KOPT-K1 (cell line): ENCODE measurements around the gene HORMAD2.
A peak's percentile ranks its signal among the peaks of the same experiment; 100 is the strongest.
"Not testable (repeated sequence)": the region's sequence is repeated elsewhere in the genome, so short reads cannot be mapped to it uniquely, and the experiment has no call there.

Experiments used
- H3K27ac ChIP-seq: fragments of 200-600 bp; sonication (generic); 2 replicates; pipeline ENCODE4 v1.5.1; 2016; ENCODE audit warnings: antibody characterized with exemption, mild to moderate bottlenecking, low read depth, low read length; ENCODE audit not compliant: poor library complexity, severe bottlenecking
- H3K36me3 ChIP-seq: fragments of 200-600 bp; sonication (generic); 2 replicates; pipeline ENCODE4 v1.5.1; 2017; ENCODE audit warnings: antibody characterized with exemption, mild to moderate bottlenecking, low read length, moderate library complexity; ENCODE audit not compliant: insufficient read depth
- H3K9me3 ChIP-seq: fragments of 200-600 bp; sonication (generic); 2 replicates; pipeline ENCODE4 v1.5.1; 2017; ENCODE audit warnings: antibody characterized with exemption, low read length, mild to moderate bottlenecking; ENCODE audit not compliant: insufficient read depth, poor library complexity, severe bottlenecking

The HORMAD2 gene

GRCh38 chr22:30074994-30075393 lies 5.3 kb upstream of the HORMAD2 start:
- H3K27ac ChIP-seq = no peak overlapping the region
- no peaks in the 10 kb centered on the region for H3K36me3 ChIP-seq
- H3K9me3 ChIP-seq = peaks cover 3% of the 10 kb centered on the region

DNA sequence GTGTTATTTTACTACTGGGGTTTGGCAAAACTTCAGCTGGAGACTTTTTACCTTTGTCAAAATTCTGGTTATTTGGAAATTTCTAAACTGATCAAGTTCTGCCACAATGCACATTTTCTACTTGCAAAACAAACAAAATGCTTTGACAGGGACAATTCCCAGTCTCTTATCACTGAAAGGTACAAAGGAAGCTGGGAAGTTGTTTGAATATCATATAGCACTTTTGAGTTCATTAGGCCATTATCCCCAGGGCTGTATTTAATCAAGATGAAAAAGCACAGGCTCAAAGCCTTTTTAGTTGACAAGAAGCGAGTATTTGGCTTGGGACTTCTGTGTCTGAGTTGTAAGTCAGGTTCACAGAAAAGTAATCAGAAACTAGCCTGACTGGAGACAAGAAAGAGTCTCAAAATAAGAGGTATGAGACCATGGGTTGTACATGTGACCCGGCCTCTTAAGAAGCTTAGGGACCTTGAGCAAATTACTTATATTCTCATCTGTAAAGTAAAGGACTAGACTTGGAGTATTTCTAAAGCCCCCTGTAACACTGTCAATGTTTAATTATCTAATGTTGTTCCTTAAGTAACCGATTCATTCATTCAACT lies 2.9 kb upstream of the HORMAD2 start:
- Histone ChIP-seq H3K9me3 (peaks cover under 1% of the 10 kb centered on the region), H3K36me3 (no peaks in the 10 kb centered on the region), H3K27ac (no peak overlapping the region)

DNA sequence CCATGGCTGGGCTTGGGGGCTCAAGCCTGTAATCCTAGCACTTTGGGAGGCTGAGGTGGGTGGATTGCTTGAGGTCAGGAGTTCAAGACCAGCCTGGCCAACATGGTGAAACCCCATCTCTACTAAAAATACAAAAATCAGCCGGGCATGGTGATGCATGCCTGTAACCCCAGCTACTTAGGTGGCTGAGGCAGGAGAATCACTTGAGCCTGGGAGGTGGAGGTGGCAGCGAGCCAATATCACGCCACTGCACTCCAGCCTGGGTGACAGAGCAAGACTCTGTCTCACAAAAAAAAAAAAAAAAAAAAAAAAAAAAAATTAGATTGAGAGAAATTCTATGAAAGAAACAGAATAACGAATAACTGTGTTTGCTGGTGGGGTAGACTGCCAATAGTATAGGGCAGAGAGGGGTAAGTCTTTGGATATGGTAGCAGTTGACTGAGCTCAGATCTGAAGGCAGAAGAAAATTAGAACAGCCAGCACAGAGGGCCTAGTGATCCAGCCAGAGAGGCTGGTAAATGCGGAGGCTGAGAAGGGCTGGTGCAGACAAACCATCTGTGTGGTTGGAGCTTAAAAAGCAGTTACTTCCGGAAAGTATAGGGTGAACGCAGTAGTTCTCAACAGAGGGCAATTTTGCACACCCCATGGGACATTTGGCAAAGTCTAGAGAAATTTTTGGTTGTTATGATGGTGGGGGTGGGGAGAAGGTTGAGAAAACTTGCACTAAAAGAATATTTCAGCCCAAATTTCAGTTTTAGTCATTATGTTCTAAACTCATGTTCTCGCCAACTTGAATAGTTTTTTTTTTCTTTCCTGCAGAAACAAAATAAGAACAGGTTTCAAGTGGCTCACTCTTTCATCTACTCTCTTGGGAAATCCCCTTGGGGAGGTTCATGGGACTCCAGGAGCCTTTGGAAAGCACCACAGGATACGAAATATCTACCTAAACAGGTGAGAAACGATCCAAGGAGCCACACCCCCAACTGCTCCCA lies 1.6 kb upstream of the HORMAD2 start:
- H3K9me3 ChIP-seq = no peaks in the 10 kb centered on the region
- peak overlapping the region; percentile 55 for H3K27ac ChIP-seq
- H3K36me3 ChIP-seq = no peaks in the 10 kb centered on the region

DNA sequence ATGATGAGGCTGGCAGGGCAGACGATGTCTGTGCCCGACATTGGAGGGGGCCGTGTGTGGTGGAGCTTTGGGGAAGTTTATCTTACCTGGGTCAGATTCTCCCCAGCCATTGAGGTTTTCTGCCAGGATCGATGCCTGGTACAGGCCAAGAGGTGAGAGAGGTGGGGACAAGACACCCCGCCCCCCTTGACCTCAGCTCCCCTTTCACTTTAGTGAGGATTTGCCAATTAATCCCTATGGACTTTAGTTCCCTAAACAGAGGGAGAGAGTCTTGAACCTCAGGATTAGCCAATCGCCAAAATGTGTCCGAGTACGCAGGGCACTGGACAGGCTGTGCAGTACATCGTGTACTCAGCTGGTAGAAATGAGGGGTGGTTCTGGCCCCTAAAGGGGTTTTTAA lies 541 bp downstream of the HORMAD2 start:
- H3K27ac ChIP-seq = no peak overlapping the region
- H3K36me3 ChIP-seq = no peaks in the 10 kb centered on the region
- no peaks in the 10 kb centered on the region for H3K9me3 ChIP-seq

- Histone ChIP-seq H3K36me3 (no peaks in the 10 kb centered on the region), H3K9me3 (no peaks in the 10 kb centered on the region), H3K27ac (no peak overlapping the region)
Measured at GRCh38 chr22:30086496-30086895, 6.2 kb downstream of the HORMAD2 start.

GRCh38 chr22:30087037-30087436 lies 6.8 kb downstream of the HORMAD2 start:
- H3K36me3 ChIP-seq, H3K9me3 ChIP-seq, H3K27ac ChIP-seq: not testable (repeated sequence)

DNA sequence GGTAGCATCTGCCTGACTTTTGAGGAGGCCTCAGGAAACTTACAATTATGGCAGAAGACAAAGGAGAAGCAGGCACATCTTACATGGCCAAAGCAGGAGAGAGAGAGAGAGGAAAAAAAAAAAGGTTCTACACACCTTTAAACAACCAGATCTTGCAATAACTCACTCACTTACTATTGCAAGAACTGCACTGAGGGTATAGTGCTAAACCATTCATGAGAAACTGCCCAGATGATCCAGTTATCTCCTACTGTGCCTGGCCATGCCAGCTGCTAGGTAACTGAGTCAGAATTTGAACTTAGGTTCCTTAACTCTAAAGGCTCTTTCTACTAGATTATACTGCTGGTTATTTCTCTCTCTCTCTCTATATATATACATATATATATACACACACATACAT lies 7.3 kb downstream of the HORMAD2 start:
- H3K9me3 ChIP-seq = peaks cover 3% of the 10 kb centered on the region
- H3K27ac ChIP-seq = no peak overlapping the region
- H3K36me3 ChIP-seq = no peaks in the 10 kb centered on the region

- Histone ChIP-seq H3K36me3 (no peaks in the 10 kb centered on the region), H3K27ac (no peak overlapping the region), H3K9me3 (peaks cover 11% of the 10 kb centered on the region)
Measured at GRCh38 chr22:30088468-30088867, 8.2 kb downstream of the HORMAD2 start.

GRCh38 chr22:30089655-30089974 lies 9.4 kb downstream of the HORMAD2 start:
- Histone ChIP-seq H3K36me3 (no peaks in the 10 kb centered on the region), H3K27ac (no peak overlapping the region), H3K9me3 (peaks cover 22% of the 10 kb centered on the region)

DNA sequence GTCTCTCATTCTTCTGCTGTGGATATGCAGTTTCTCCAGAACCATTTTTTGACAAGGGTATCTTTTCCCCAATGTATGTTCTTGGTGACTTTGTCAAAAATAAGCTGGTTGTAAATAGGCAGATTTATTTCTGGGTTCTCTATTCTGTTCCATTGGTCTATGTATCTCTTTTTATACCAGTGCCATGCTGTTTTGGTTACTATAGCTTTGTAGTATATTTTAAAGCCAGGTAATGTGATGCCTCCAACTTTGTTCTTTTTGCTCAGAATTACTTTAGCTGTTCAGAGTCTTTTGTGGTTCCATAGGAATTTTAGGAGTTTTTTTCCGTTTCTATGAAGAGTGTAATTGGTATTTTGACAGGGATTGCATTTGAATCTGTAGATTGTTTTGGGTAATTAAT lies 12.4 kb downstream of the HORMAD2 start:
- Histone ChIP-seq H3K9me3 (peaks cover 42% of the 10 kb centered on the region), H3K27ac (no peak overlapping the region), H3K36me3 (no peaks in the 10 kb centered on the region)

- H3K27ac ChIP-seq = no peak overlapping the region
Measured at GRCh38 chr22:30094804-30095203, 14.5 kb downstream of the HORMAD2 start.

GRCh38 chr22:30097861-30098260 lies 17.6 kb downstream of the HORMAD2 start:
- peak overlapping the region; percentile 1 for H3K27ac ChIP-seq
- no peaks in the 10 kb centered on the region for H3K36me3 ChIP-seq
- H3K9me3 ChIP-seq = peaks cover 49% of the 10 kb centered on the region

More at GRCh38 chr22:30094804-30095203, 14.5 kb downstream of the HORMAD2 start:
- Histone ChIP-seq H3K36me3 (no peaks in the 10 kb centered on the region), H3K9me3 (peaks cover 47% of the 10 kb centered on the region)

DNA sequence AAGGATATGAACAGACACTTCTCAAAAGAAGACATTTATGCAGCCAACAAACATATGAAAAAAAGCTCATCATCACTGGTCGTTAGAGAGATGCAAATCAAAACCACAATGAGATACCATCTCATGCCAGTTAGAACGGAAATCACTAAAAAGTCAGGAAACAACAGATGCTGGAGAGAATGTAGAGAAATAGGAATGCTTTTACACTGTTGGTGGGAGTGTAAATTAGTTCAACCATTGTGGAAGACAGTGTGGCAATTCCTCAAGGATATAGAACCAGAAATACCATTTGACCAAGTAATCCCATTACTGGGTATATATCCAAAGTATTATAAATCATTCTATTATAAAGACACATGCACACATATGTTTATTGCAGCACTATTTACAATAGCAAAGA lies 20.5 kb downstream of the HORMAD2 start:
- not testable (repeated sequence) for H3K36me3 ChIP-seq
- Histone ChIP-seq H3K27ac (peak overlapping the region; percentile 69), H3K9me3 (peaks cover 21% of the 10 kb centered on the region)

DNA sequence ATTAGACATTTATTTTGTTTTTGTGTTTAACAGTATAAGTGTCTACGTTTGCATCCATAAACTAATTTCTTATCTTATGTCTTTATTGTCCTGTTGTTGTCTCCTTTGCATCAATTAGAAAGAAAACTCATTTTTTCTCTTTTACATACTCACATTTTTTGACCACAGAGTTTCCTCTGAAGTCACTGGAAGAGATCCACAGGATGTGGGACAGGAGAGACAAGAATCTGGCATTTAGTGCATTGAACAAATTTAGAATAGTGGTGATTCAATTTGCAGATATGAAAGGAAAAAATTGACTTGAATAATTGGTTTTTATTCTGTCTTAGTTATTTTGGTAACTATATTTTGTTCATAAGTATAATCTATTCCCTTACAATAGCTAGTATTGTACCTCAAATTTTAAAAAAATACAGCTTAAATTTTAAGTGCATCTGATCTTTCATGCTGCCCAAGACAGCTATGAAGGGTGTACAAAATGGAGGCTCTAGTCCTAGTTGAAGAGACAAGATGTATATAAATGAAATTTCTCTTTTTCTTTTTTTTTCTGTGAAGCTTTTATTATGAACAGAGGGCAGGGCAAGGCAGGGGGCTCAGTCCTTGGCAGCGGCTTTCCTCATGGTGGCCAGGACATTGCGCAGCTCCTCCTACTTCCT lies 24.4 kb downstream of the HORMAD2 start:
- H3K27ac ChIP-seq = peak overlapping the region; percentile 81
- H3K9me3 ChIP-seq = peaks cover 9% of the 10 kb centered on the region
- H3K36me3 ChIP-seq = no peaks in the 10 kb centered on the region

DNA sequence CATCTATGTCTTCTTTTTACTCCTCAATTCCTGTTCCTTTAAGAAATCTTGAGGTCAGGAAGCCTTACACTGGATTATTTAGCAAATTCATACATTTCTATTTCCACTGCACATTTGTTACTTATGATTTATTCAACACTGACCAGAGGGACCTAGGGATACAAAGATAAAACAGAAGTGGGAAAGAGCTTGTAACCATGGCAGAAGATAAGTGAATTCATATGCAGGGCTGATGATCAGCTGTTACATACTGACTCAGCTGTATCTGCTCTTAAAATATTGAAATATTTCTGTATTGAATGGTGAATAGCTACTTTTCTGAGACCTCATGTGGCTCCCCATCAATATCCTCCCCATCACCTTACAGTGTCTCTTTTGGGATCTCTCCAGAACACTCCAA lies 25.2 kb downstream of the HORMAD2 start:
- peaks cover 6% of the 10 kb centered on the region for H3K9me3 ChIP-seq
- H3K27ac ChIP-seq = peak overlapping the region; percentile 81
- no peaks in the 10 kb centered on the region for H3K36me3 ChIP-seq
